Suprapubic skin (tissue), 4 donors: ENCODE results near the gene KREMEN1. TPM values are rescaled to one million over a fixed set of nuclear protein-coding genes. Genes with fewer than 3 reads are reported as not detected.

ENCODE experiments used
- DNase-seq, 2 donors: peaks; one replicate each; pipeline ENCODE4 v3.0.0-alpha.2; 2019; ENCODE audit warnings: low spot score in 2 of 2
- H3K27ac ChIP-seq: fragments of 200-600 bp; sonication (generic); one replicate; pipeline ENCODE4 v1.5.1; 2019
- H3K27me3 ChIP-seq: fragments of 200-600 bp; sonication (generic); one replicate; pipeline ENCODE4 v1.5.1; 2019
- H3K36me3 ChIP-seq: fragments of 200-600 bp; sonication (generic); one replicate; pipeline ENCODE4 v1.5.1; 2019
- H3K4me1 ChIP-seq: fragments of 200-600 bp; sonication (generic); one replicate; pipeline ENCODE4 v1.5.1; 2019
- H3K4me3 ChIP-seq: fragments of 200-600 bp; sonication (generic); one replicate; pipeline ENCODE4 v1.5.1; 2019; ENCODE audit warnings: mild to moderate bottlenecking
- H3K9me3 ChIP-seq: fragments of 200-600 bp; sonication (generic); one replicate; pipeline ENCODE4 v1.5.1; 2019
- EP300 ChIP-seq: sonication (generic); formaldehyde crosslinking; IDR thresholded peaks from one replicate; pipeline ENCODE4 v1.6.1; 2017; ENCODE audit warnings: antibody characterized with exemption
- POLR2A ChIP-seq, 2 donors: fragments of 450-650 bp; IDR thresholded peaks; one replicate each; pipeline ENCODE4 v1.6.1; 2017; ENCODE audit warnings: antibody characterized with exemption in 2 of 2, mild to moderate bottlenecking in 2 of 2, moderate library complexity in 2 of 2
- POLR2AphosphoS5 ChIP-seq, 3 donors: sonication (generic); formaldehyde crosslinking; IDR thresholded peaks; one replicate each; pipeline ENCODE4 v1.6.1; 2017; ENCODE audit warnings: antibody characterized with exemption in 3 of 3
- WGBS: methylation state at CpG from one replicate; pipeline ENCODE4 v1.1.5; 2018; 5-methylcytosine and 5-hydroxymethylcytosine counted together
- total RNA-seq, 4 donors: library from RNA; depleted of rRNA; stranded (reverse); fragments of >200 nt; gene quantifications; one replicate each; pipeline ENCODE4 v1.1.0, GENCODE V29; 2016
- TF ChIP-seq, protein P1 (sequence below), 2 donors: fragments of 200-600 bp in 1 of 2; fragments of 450-650 bp in 1 of 2; sonication (generic) in 1 of 2; IDR thresholded peaks; one replicate each; pipeline ENCODE4 v1.5.1; 2016 to 2019; ENCODE audit warnings: antibody characterized with exemption in 2 of 2, mild to moderate bottlenecking in 1 of 2, moderate library complexity in 1 of 2

Gene KREMEN1
- total RNA-seq, 4 donors from 2014 or later = 51.6 to 71.1 (median 60.9) TPM

DNA sequence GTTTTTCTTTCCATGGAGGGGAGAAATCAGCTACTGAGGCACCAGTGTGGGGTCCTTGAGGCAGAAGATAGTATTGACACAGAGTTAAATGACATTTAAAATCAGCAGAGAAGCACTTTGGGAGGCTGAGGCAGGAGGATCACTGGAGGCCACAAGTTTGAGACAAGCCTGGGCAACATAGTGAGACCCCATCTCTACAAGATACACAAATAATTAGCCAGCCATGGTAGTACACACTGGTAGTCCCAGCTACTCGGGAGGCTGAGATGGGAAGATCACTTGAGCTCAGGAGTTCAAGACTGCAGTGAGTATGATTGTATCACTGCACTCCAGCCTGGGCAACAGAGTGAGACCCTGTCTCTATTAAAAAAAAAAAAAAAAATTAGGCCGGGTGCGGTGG is 38.1 kb downstream of the KREMEN1 start:
- H3K4me1 ChIP-seq = peaks cover 8% of the 10 kb centered on the region
- no peaks in the 10 kb centered on the region for H3K9me3 ChIP-seq
- no peak overlapping the region for H3K27ac ChIP-seq
- no peak for TF ChIP-seq POLR2AphosphoS5 (IDR thresholded peaks at IDR 0.05)
- TF ChIP-seq, protein P1, sequence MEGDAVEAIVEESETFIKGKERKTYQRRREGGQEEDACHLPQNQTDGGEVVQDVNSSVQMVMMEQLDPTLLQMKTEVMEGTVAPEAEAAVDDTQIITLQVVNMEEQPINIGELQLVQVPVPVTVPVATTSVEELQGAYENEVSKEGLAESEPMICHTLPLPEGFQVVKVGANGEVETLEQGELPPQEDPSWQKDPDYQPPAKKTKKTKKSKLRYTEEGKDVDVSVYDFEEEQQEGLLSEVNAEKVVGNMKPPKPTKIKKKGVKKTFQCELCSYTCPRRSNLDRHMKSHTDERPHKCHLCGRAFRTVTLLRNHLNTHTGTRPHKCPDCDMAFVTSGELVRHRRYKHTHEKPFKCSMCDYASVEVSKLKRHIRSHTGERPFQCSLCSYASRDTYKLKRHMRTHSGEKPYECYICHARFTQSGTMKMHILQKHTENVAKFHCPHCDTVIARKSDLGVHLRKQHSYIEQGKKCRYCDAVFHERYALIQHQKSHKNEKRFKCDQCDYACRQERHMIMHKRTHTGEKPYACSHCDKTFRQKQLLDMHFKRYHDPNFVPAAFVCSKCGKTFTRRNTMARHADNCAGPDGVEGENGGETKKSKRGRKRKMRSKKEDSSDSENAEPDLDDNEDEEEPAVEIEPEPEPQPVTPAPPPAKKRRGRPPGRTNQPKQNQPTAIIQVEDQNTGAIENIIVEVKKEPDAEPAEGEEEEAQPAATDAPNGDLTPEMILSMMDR (IDR thresholded peaks at IDR 0.05) = no peak
- TF ChIP-seq EP300 = no peak
- no peak for TF ChIP-seq POLR2A (IDR thresholded peaks at IDR 0.05)
- no peak overlapping the region for H3K4me3 ChIP-seq
- no peaks in the 10 kb centered on the region for H3K36me3 ChIP-seq
- WGBS = 90% methylated on average over 3 of the region's 3 CpGs
- H3K27me3 ChIP-seq = no peaks in the 10 kb centered on the region
- DNase-seq = no peak

DNA sequence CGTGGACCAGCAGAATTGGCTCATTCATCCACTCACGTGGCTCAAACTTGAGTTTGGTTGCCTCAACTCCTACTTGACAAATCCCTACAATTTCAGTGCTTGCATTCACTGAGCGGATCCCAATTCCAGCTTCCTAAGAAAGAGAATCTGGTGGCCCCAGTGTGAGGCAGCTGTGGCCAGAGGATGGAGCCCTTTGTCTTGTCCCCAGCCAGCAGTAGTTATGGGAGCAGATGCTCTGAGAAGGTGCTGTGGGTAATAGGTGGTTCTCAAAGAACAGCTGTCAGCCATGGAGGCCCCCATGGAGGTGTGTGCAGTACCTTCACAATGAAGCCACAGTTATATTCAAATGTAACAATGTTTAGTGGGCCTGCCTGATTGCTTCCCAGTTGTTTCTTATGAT is 39.3 kb downstream of the KREMEN1 start:
- Histone ChIP-seq H3K4me3 (no peak overlapping the region), H3K27me3 (no peaks in the 10 kb centered on the region), H3K9me3 (no peaks in the 10 kb centered on the region), H3K27ac (no peak overlapping the region), H3K4me1 (peaks cover 10% of the 10 kb centered on the region), H3K36me3 (no peaks in the 10 kb centered on the region)
- WGBS = 88% methylated on average over 3 of the region's 3 CpGs
- no peak for TF ChIP-seq POLR2A (IDR thresholded peaks at IDR 0.05)
- TF ChIP-seq, protein P1 (IDR thresholded peaks at IDR 0.05) = no peak
- TF ChIP-seq EP300 = no peak
- no peak for TF ChIP-seq POLR2AphosphoS5 (IDR thresholded peaks at IDR 0.05)
- no peak for DNase-seq

DNA sequence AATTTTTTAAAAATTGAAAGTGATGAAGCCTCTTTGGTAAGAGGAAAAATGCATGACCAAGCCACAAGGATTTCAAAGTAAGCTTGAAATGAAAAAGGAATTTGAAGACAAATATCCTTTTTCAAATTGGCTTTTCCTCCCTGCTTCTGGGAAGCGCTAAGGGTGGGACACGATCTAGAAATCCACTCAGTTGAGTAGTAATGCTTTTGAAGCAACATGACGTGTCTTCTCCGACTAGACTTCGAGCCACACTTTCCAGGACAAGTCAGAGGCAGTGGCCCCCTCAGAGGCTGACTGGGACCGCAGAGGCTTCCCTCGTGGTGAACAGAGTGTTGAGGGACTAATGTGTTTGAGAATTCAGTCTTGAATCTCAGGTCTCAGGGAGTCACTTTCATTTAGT is 39.8 kb downstream of the KREMEN1 start:
- no peak overlapping the region for H3K4me3 ChIP-seq
- H3K4me1 ChIP-seq = peaks cover 10% of the 10 kb centered on the region
- H3K36me3 ChIP-seq = no peaks in the 10 kb centered on the region
- H3K9me3 ChIP-seq = no peaks in the 10 kb centered on the region
- no peak for DNase-seq
- TF ChIP-seq, protein P1 (IDR thresholded peaks at IDR 0.05) = no peak
- TF ChIP-seq POLR2A (IDR thresholded peaks at IDR 0.05) (no peak), EP300 (no peak), POLR2AphosphoS5 (IDR thresholded peaks at IDR 0.05) (no peak)
- H3K27ac ChIP-seq = no peak overlapping the region
- no peaks in the 10 kb centered on the region for H3K27me3 ChIP-seq
- WGBS = 69% methylated on average over 7 of the region's 7 CpGs

DNA sequence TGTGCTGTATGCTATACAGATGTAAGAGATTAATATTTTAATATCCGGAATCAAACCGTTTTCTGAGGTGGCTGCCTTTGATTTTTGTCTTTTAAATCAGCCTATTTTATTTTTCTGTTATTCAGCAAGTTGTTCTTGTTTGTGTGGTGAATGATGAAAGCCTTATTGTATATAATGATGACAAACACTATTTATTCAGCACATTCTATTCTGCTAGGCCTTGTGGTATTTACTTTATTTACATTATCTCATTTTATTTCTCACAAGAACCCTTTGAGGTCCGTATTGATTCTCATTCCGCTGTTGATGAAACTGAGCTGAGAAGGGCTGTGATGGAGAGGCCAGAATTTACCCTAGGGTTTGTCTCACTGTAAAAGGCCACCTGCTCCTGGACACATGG is 40.5 kb downstream of the KREMEN1 start:
- no peak for DNase-seq
- WGBS = 80% methylated on average over 4 of the region's 4 CpGs
- Histone ChIP-seq H3K27me3 (no peaks in the 10 kb centered on the region), H3K27ac (no peak overlapping the region), H3K36me3 (peaks cover 6% of the 10 kb centered on the region), H3K9me3 (no peaks in the 10 kb centered on the region), H3K4me1 (peaks cover 10% of the 10 kb centered on the region), H3K4me3 (no peak overlapping the region)
- TF ChIP-seq, protein P1 (IDR thresholded peaks at IDR 0.05) = no peak
- no peak for TF ChIP-seq EP300
- no peak for TF ChIP-seq POLR2A (IDR thresholded peaks at IDR 0.05)
- TF ChIP-seq POLR2AphosphoS5 (IDR thresholded peaks at IDR 0.05) = no peak

DNA sequence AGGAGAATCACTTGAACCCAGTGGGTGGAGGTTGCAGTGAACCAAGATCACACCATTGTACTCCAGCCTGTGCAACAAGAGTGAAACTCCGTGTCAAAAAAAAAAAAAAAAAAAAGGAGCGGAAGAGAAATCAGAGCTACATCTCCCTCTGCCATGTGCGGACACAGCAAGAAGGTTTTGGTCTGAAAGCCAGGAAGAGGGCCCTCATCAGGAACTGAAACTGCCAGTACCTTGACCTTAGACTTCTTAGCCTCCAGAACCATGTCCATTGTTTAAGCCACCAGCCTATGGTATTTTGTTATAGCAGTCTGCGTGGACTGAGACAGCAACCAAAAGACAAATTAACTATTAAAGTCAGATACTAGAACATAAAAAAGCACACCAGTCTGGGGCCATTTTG is 41.6 kb downstream of the KREMEN1 start:
- Histone ChIP-seq H3K4me3 (no peak overlapping the region), H3K27ac (no peak overlapping the region), H3K4me1 (peaks cover 10% of the 10 kb centered on the region), H3K27me3 (no peaks in the 10 kb centered on the region), H3K9me3 (no peaks in the 10 kb centered on the region), H3K36me3 (peaks cover 7% of the 10 kb centered on the region)
- WGBS = 95% methylated on average over 4 of the region's 4 CpGs
- DNase-seq = no peak
- TF ChIP-seq POLR2AphosphoS5 (IDR thresholded peaks at IDR 0.05) (no peak), EP300 (no peak), POLR2A (IDR thresholded peaks at IDR 0.05) (no peak)
- TF ChIP-seq, protein P1 (IDR thresholded peaks at IDR 0.05) = no peak
